ENCODE measurements around the gene PPP6R3. TPM values are rescaled to one million over a fixed set of nuclear protein-coding genes. Genes with fewer than 3 reads are reported as not detected.

Gene PPP6R3
- total and polyA plus RNA-seq, 8 donors: 84.6 to 130 (median 109) TPM

DNA sequence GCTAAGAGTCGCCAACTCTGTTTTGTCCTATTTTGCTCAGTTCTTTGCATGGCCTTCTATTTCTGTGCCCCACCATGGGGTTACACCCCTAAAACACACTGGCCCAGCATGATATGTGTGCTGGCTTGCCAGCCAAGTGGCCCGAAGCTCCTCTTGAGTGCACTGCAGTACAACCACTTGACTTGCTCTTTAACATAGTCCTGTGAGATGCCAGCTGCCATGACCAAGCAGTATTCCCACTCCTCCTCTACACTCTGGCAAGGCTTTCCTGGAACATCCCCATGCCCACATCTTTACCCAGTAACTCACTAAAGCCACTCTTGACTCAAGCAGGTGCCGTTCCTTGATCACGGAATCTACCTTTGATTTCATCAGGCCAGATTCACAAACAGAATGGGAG, 120.9 kb downstream of the PPP6R3 start:
- Histone ChIP-seq H3K4me1 (peaks cover 0 to 33% of the 10 kb centered on the region in 2 donors), H3K4me3 (no peak overlapping the region), H3K9me3 (no peaks in the 10 kb centered on the region), H3K27me3 (no peaks in the 10 kb centered on the region), H3K36me3 (peaks cover 0 to 75% of the 10 kb centered on the region in 2 donors), H3K27ac (no peak overlapping the region)
- intact Hi-C loops (cut with DNase I): no loop called here
- DNase-seq: peak in 2 of 4 donors; percentile 21 to 76
- TF ChIP-seq, protein P1, sequence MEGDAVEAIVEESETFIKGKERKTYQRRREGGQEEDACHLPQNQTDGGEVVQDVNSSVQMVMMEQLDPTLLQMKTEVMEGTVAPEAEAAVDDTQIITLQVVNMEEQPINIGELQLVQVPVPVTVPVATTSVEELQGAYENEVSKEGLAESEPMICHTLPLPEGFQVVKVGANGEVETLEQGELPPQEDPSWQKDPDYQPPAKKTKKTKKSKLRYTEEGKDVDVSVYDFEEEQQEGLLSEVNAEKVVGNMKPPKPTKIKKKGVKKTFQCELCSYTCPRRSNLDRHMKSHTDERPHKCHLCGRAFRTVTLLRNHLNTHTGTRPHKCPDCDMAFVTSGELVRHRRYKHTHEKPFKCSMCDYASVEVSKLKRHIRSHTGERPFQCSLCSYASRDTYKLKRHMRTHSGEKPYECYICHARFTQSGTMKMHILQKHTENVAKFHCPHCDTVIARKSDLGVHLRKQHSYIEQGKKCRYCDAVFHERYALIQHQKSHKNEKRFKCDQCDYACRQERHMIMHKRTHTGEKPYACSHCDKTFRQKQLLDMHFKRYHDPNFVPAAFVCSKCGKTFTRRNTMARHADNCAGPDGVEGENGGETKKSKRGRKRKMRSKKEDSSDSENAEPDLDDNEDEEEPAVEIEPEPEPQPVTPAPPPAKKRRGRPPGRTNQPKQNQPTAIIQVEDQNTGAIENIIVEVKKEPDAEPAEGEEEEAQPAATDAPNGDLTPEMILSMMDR (IDR thresholded peaks at IDR 0.05): no peak
- peak; percentile 90 for ATAC-seq

DNA sequence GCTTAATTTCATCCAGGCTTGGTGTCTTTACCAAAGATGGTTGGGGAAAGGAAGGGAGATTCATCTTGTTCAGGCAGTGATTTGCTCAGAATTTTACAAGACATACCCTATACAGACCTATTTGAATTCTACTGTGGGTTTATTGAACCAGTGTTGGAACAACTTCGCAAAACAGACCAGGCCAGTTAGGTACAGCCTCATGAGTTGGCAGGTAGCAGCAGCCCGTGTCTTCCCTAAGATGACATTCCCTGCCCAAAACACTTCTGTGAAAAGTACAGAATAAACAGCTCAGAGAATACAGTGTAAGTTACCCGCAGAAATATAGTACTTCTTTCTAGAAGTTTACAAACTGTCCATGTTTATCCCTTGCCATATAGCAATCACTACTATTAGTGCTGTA, 121.3 kb downstream of the PPP6R3 start:
- Histone ChIP-seq H3K27me3 (no peaks in the 10 kb centered on the region), H3K4me3 (no peak overlapping the region), H3K9me3 (no peaks in the 10 kb centered on the region), H3K4me1 (peaks cover 0 to 33% of the 10 kb centered on the region in 2 donors), H3K36me3 (peaks cover 0 to 75% of the 10 kb centered on the region in 2 donors), H3K27ac (no peak overlapping the region)
- intact Hi-C loops (cut with DNase I): no loop called here
- no peak for DNase-seq
- no peak for ATAC-seq
- TF ChIP-seq, protein P1 (IDR thresholded peaks at IDR 0.05): no peak

DNA sequence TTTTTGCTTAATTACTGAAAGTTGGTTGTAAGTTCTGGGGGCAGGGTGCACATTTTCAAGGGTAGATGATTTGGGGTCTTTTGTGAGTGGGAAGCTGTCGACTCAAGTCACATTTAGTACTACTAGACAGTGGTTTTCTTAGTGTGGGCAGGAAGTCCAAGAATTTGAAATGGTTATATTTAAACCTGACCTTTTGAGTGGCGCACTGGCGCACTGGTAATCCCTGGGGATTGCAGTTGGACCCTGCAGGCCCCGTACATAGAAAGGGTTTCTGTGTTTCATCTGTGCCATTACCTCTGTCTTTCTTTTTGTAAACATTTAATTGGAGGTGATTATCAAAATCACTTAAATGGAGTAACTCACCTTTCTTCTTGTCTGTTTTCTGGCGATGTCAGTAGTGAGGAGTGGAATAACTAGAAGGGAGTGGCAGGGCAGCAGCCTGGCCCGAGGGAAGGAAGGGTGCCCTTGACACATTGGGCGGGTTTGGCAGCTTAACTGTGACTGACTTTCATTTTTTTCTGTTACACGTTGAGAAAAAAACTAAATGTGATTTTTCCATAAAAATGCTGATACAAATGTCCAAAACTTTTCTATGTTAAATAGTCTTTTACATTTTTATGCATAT, 122.0 kb downstream of the PPP6R3 start:
- Histone ChIP-seq H3K27me3 (no peaks in the 10 kb centered on the region), H3K4me1 (peaks cover 0 to 33% of the 10 kb centered on the region in 2 donors), H3K4me3 (no peak overlapping the region), H3K9me3 (no peaks in the 10 kb centered on the region), H3K27ac (no peak overlapping the region), H3K36me3 (peaks cover 0 to 75% of the 10 kb centered on the region in 2 donors)
- DNase-seq: no peak
- peak; percentile 17 for ATAC-seq
- intact Hi-C loops (cut with DNase I): no loop called here
- TF ChIP-seq, protein P1 (IDR thresholded peaks at IDR 0.05): no peak

DNA sequence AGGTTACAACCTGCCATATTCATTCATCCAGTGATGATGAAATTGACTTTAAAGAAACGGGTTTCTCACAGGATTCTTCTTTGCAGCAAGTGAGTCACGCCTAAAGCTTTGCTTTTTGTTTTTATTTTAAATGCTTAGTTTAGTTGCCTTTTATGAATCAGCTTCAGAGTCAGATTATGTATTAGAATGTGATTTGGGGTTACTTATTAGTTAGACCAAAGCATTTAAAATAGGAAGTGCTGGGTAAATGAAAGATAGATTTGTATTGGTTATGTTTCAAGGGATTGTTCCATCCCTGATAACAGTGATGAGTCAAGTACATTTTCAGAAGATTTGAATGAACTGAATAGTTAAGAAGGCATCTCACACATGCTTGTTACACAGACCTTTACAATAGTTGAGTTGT, 122.5 kb downstream of the PPP6R3 start:
- TF ChIP-seq, protein P1 (IDR thresholded peaks at IDR 0.05): no peak
- H3K27me3 ChIP-seq: no peaks in the 10 kb centered on the region
- DNase-seq (no peak), ATAC-seq (no peak)
- H3K9me3 ChIP-seq: no peaks in the 10 kb centered on the region
- peaks cover 0 to 74% of the 10 kb centered on the region in 2 donors for H3K36me3 ChIP-seq
- H3K27ac ChIP-seq: no peak overlapping the region
- peaks cover 0 to 33% of the 10 kb centered on the region in 2 donors for H3K4me1 ChIP-seq
- no peak overlapping the region for H3K4me3 ChIP-seq
- intact Hi-C loops (cut with DNase I): no loop called here

DNA sequence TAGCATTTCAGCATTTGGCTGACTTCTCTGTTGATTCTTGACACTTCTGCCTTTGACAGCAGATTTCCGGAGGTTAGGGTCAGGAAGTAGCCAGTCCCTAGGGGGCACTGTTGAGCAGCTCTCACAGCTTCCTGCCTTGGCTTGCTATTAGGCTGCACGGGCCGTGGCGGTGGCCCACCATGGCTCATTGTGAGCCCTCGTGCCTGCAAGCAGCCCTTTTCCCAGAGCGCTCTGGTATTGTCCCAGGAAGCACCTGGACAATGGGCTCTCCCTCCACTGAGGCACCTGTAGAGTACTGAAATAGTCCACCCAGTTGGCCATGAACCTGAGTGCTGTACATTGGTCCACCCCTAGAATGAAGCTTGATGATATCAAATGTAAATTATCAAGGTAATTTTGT, 123.5 kb downstream of the PPP6R3 start:
- Histone ChIP-seq H3K4me1 (peaks cover 0 to 33% of the 10 kb centered on the region in 2 donors), H3K4me3 (no peak overlapping the region), H3K9me3 (no peaks in the 10 kb centered on the region), H3K27ac (no peak overlapping the region), H3K27me3 (no peaks in the 10 kb centered on the region), H3K36me3 (peaks cover 0 to 73% of the 10 kb centered on the region in 2 donors)
- TF ChIP-seq, protein P1 (IDR thresholded peaks at IDR 0.05): peak; percentile 35 to 63
- intact Hi-C loops (cut with DNase I): no loop called here
- DNase-seq: peak in 1 of 4 donors; percentile 33
- ATAC-seq: peak; percentile 30
